ENCODE results near the gene KLC4.
"Not testable (repeated sequence)": the region's sequence is repeated elsewhere in the genome, so short reads cannot be mapped to it uniquely, and the experiment has no call there.

KLC4 gene

GRCh38 chr6:43076464-43077332, 17.3 kb downstream of the KLC4 start:
- H3K27me3 ChIP-seq (ENCODE audit: control insufficient read depth, insufficient read depth, low read length) = no peaks in the 10 kb centered on the region
- no peaks in the 10 kb centered on the region for H3K9me3 ChIP-seq (replicated peaks; ENCODE audit: low read length)
- peak overlapping the region; percentile 96 for H3K9ac ChIP-seq (ENCODE audit: low read depth, low read length)
- peak overlapping the region; percentile 96 for H3K4me2 ChIP-seq (ENCODE audit: low read length)
- peaks cover 21% of the 10 kb centered on the region for H3K4me1 ChIP-seq (ENCODE audit: control insufficient read depth, insufficient read depth, low read length)
- H3K36me3 ChIP-seq (ENCODE audit: insufficient read depth, low read length) = peaks cover 3% of the 10 kb centered on the region
- H3K4me3 ChIP-seq (ENCODE audit: low read length) = peak overlapping the region; percentile 98

- H3K9me3 ChIP-seq (replicated peaks; ENCODE audit: low read length) = no peaks in the 10 kb centered on the region
- H3K4me1 ChIP-seq (ENCODE audit: control insufficient read depth, insufficient read depth, low read length) = peaks cover 23% of the 10 kb centered on the region
- peak overlapping the region; percentile 96 for H3K9ac ChIP-seq (ENCODE audit: low read depth, low read length)
- H3K4me2 ChIP-seq (ENCODE audit: low read length) = peak overlapping the region; percentile 96
- no peaks in the 10 kb centered on the region for H3K27me3 ChIP-seq (ENCODE audit: control insufficient read depth, insufficient read depth, low read length)
- peak overlapping the region; percentile 98 for H3K4me3 ChIP-seq (ENCODE audit: low read length)
- H3K36me3 ChIP-seq (ENCODE audit: insufficient read depth, low read length) = peaks cover 3% of the 10 kb centered on the region
Measured at GRCh38 chr6:43077333-43077809, 17.9 kb downstream of the KLC4 start.

- Histone ChIP-seq H3K4me3 (ENCODE audit: low read length) (peak overlapping the region; percentile 98), H3K27me3 (ENCODE audit: control insufficient read depth, insufficient read depth, low read length) (no peaks in the 10 kb centered on the region), H3K9me3 (replicated peaks; ENCODE audit: low read length) (no peaks in the 10 kb centered on the region), H3K4me1 (ENCODE audit: control insufficient read depth, insufficient read depth, low read length) (peaks cover 23% of the 10 kb centered on the region), H3K9ac (ENCODE audit: low read depth, low read length) (peak overlapping the region; percentile 96), H3K4me2 (ENCODE audit: low read length) (peak overlapping the region; percentile 96), H3K36me3 (ENCODE audit: insufficient read depth, low read length) (no peaks in the 10 kb centered on the region)
Measured at GRCh38 chr6:43077981-43078511, 18.6 kb downstream of the KLC4 start.

GRCh38 chr6:43078691-43079090, 19.3 kb downstream of the KLC4 start:
- Histone ChIP-seq H3K9me3 (replicated peaks; ENCODE audit: low read length) (no peaks in the 10 kb centered on the region), H3K4me1 (ENCODE audit: control insufficient read depth, insufficient read depth, low read length) (peaks cover 23% of the 10 kb centered on the region), H3K9ac (ENCODE audit: low read depth, low read length) (no peak overlapping the region), H3K36me3 (ENCODE audit: insufficient read depth, low read length) (no peaks in the 10 kb centered on the region), H3K4me2 (ENCODE audit: low read length) (no peak overlapping the region), H3K27me3 (ENCODE audit: control insufficient read depth, insufficient read depth, low read length) (no peaks in the 10 kb centered on the region), H3K4me3 (ENCODE audit: low read length) (no peak overlapping the region)

GRCh38 chr6:43081043-43081442, 21.6 kb downstream of the KLC4 start:
- Histone ChIP-seq H3K9me3 (replicated peaks; ENCODE audit: low read length) (no peaks in the 10 kb centered on the region), H3K9ac (ENCODE audit: low read depth, low read length) (no peak overlapping the region), H3K4me1 (ENCODE audit: control insufficient read depth, insufficient read depth, low read length) (peaks cover 16% of the 10 kb centered on the region), H3K36me3 (ENCODE audit: insufficient read depth, low read length) (no peaks in the 10 kb centered on the region), H3K4me2 (ENCODE audit: low read length) (no peak overlapping the region), H3K4me3 (ENCODE audit: low read length) (no peak overlapping the region), H3K27me3 (ENCODE audit: control insufficient read depth, insufficient read depth, low read length) (no peaks in the 10 kb centered on the region)

- H3K36me3 ChIP-seq (ENCODE audit: insufficient read depth, low read length); H3K4me2 ChIP-seq (ENCODE audit: low read length); H3K27me3 ChIP-seq (ENCODE audit: control insufficient read depth, insufficient read depth, low read length); H3K9ac ChIP-seq (ENCODE audit: low read depth, low read length); H3K4me3 ChIP-seq (ENCODE audit: low read length); H3K9me3 ChIP-seq (replicated peaks; ENCODE audit: low read length): not testable (repeated sequence)
- peaks cover 17% of the 10 kb centered on the region for H3K4me1 ChIP-seq (ENCODE audit: control insufficient read depth, insufficient read depth, low read length)
Measured at GRCh38 chr6:43081922-43082321, 22.5 kb downstream of the KLC4 start.

- no peaks in the 10 kb centered on the region for H3K27me3 ChIP-seq (ENCODE audit: control insufficient read depth, insufficient read depth, low read length)
- no peak overlapping the region for H3K4me3 ChIP-seq (ENCODE audit: low read length)
- H3K9me3 ChIP-seq (replicated peaks; ENCODE audit: low read length) = no peaks in the 10 kb centered on the region
- H3K36me3 ChIP-seq (ENCODE audit: insufficient read depth, low read length) = no peaks in the 10 kb centered on the region
- peaks cover 9% of the 10 kb centered on the region for H3K4me1 ChIP-seq (ENCODE audit: control insufficient read depth, insufficient read depth, low read length)
- no peak overlapping the region for H3K4me2 ChIP-seq (ENCODE audit: low read length)
- H3K9ac ChIP-seq (ENCODE audit: low read depth, low read length) = no peak overlapping the region
Measured at GRCh38 chr6:43082806-43083655, 23.6 kb downstream of the KLC4 start.

GRCh38 chr6:43086022-43086658, 26.7 kb downstream of the KLC4 start:
- Histone ChIP-seq H3K4me2 (ENCODE audit: low read length) (no peak overlapping the region), H3K4me1 (ENCODE audit: control insufficient read depth, insufficient read depth, low read length) (peaks cover 23% of the 10 kb centered on the region), H3K9me3 (replicated peaks; ENCODE audit: low read length) (no peaks in the 10 kb centered on the region), H3K4me3 (ENCODE audit: low read length) (no peak overlapping the region), H3K9ac (ENCODE audit: low read depth, low read length) (no peak overlapping the region), H3K36me3 (ENCODE audit: insufficient read depth, low read length) (no peaks in the 10 kb centered on the region), H3K27me3 (ENCODE audit: control insufficient read depth, insufficient read depth, low read length) (no peaks in the 10 kb centered on the region)

GRCh38 chr6:43088654-43089056, 29.2 kb downstream of the KLC4 start:
- Histone ChIP-seq H3K4me1 (ENCODE audit: control insufficient read depth, insufficient read depth, low read length) (peaks cover 27% of the 10 kb centered on the region), H3K27me3 (ENCODE audit: control insufficient read depth, insufficient read depth, low read length) (no peaks in the 10 kb centered on the region), H3K9ac (ENCODE audit: low read depth, low read length) (no peak overlapping the region), H3K4me2 (ENCODE audit: low read length) (no peak overlapping the region), H3K4me3 (ENCODE audit: low read length) (no peak overlapping the region), H3K36me3 (ENCODE audit: insufficient read depth, low read length) (no peaks in the 10 kb centered on the region), H3K9me3 (replicated peaks; ENCODE audit: low read length) (no peaks in the 10 kb centered on the region)

- H3K36me3 ChIP-seq (ENCODE audit: insufficient read depth, low read length) = no peaks in the 10 kb centered on the region
- no peaks in the 10 kb centered on the region for H3K27me3 ChIP-seq (ENCODE audit: control insufficient read depth, insufficient read depth, low read length)
- no peak overlapping the region for H3K9ac ChIP-seq (ENCODE audit: low read depth, low read length)
- H3K9me3 ChIP-seq (replicated peaks; ENCODE audit: low read length) = no peaks in the 10 kb centered on the region
- no peak overlapping the region for H3K4me2 ChIP-seq (ENCODE audit: low read length)
- H3K4me1 ChIP-seq (ENCODE audit: control insufficient read depth, insufficient read depth, low read length) = peaks cover 31% of the 10 kb centered on the region
- no peak overlapping the region for H3K4me3 ChIP-seq (ENCODE audit: low read length)
Measured at GRCh38 chr6:43089467-43089866, 30.0 kb downstream of the KLC4 start.

All from skeletal muscle satellite cell (primary cell).